A673 (cell line): ENCODE data around the gene PPP3R2.

Source experiments
- EZH2 ChIP-seq: fragments of 200-600 bp; sonication (generic); IDR thresholded peaks from 2 replicates; pipeline ENCODE4 v1.6.1; 2017; ENCODE audit warnings: borderline replicate concordance, low read depth, mild to moderate bottlenecking, mixed read lengths, antibody characterized with exemption, low read length; ENCODE audit not compliant: poor library complexity, severe bottlenecking
- TF ChIP-seq, protein P1 (sequence below): fragments of 300-800, 200-600 bp; sonication (generic); conservative IDR thresholded peaks from 2 replicates; pipeline ENCODE4 v1.5.1; 2017; ENCODE audit warnings: low read depth, mild to moderate bottlenecking, antibody characterized with exemption, low read length, moderate library complexity, mixed read lengths

GRCh38 chr9:101592788-101593187 lies 2.0 kb downstream of the PPP3R2 start:
- TF ChIP-seq, protein P1, sequence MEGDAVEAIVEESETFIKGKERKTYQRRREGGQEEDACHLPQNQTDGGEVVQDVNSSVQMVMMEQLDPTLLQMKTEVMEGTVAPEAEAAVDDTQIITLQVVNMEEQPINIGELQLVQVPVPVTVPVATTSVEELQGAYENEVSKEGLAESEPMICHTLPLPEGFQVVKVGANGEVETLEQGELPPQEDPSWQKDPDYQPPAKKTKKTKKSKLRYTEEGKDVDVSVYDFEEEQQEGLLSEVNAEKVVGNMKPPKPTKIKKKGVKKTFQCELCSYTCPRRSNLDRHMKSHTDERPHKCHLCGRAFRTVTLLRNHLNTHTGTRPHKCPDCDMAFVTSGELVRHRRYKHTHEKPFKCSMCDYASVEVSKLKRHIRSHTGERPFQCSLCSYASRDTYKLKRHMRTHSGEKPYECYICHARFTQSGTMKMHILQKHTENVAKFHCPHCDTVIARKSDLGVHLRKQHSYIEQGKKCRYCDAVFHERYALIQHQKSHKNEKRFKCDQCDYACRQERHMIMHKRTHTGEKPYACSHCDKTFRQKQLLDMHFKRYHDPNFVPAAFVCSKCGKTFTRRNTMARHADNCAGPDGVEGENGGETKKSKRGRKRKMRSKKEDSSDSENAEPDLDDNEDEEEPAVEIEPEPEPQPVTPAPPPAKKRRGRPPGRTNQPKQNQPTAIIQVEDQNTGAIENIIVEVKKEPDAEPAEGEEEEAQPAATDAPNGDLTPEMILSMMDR: no peak
- TF ChIP-seq EZH2: no peak
